CD4-positive, alpha-beta memory T cell (primary cell): ENCODE data around the gene POLR1F. TPM values are rescaled to one million over a fixed set of nuclear protein-coding genes. Genes with fewer than 3 reads are reported as not detected.
"Not testable (repeated sequence)": the region's sequence is repeated elsewhere in the genome, so short reads cannot be mapped to it uniquely, and the experiment has no call there.

Source experiments
- CTCF ChIA-PET: fragments of 350-600 bp; sonication (Branson Sonifier 250); formaldehyde crosslinking; loops from one replicate; lab custom pipeline; 2021; ENCODE audit warnings: inconsistent platforms; ENCODE audit not compliant: partially characterized antibody; lab: Charles Lee
- POLR2A ChIA-PET: fragments of 350-600 bp; sonication (Branson Sonifier 250); formaldehyde crosslinking; loops from one replicate; lab custom pipeline; 2021; ENCODE audit not compliant: partially characterized antibody; lab: Charles Lee
- DNase-seq, 5 donors: peaks; one replicate each; pipeline versions ENCODE4 v3.0.0 to v3.0.0-alpha.2; 2020 to 2022; ENCODE audit warnings: mixed read lengths in 1 of 5
- H3K27ac ChIP-seq: one replicate; pipeline ENCODE4 v1.7.0; 2013; ENCODE audit warnings: low read depth, low read length
- H3K27me3 ChIP-seq: 2 replicates; pipeline ENCODE4 v1.7.0; 2013; ENCODE audit warnings: mild to moderate bottlenecking, low read length, moderate library complexity; ENCODE audit not compliant: insufficient read depth
- H3K36me3 ChIP-seq: 2 replicates; pipeline ENCODE4 v1.7.0; 2013; ENCODE audit warnings: mild to moderate bottlenecking, low read length, moderate library complexity; ENCODE audit not compliant: insufficient read depth
- H3K4me1 ChIP-seq: 2 replicates; pipeline ENCODE4 v1.7.0; 2013; ENCODE audit warnings: mild to moderate bottlenecking, low read length, moderate library complexity; ENCODE audit not compliant: insufficient read depth
- H3K4me3 ChIP-seq, 2 donors: one replicate each; pipeline ENCODE4 v1.7.0; 2013; ENCODE audit warnings: low read length in 2 of 2, mild to moderate bottlenecking in 1 of 2
- H3K9me3 ChIP-seq, 2 donors: one replicate each; pipeline ENCODE4 v1.7.0; 2013; ENCODE audit warnings: low read length in 2 of 2, control low read depth in 1 of 2; ENCODE audit not compliant: control insufficient read depth in 1 of 2
- H3K27ac Mint-ChIP-seq, 7 donors: one replicate each; pipeline ENCODE4 v1.8.0; 2020 to 2021; ENCODE audit warnings: mixed read lengths in 7 of 7, mild to moderate bottlenecking in 6 of 7, inconsistent platforms in 3 of 7, moderate library complexity in 3 of 7
- H3K27me3 Mint-ChIP-seq, 2 donors: one replicate each; pipeline ENCODE4 v1.8.0; 2020 to 2021; ENCODE audit warnings: mixed read lengths in 2 of 2
- H3K36me3 Mint-ChIP-seq, 2 donors: one replicate each; pipeline ENCODE4 v1.8.0; 2020 to 2021; ENCODE audit warnings: mixed read lengths in 2 of 2, inconsistent platforms in 1 of 2, mild to moderate bottlenecking in 1 of 2
- H3K4me1 Mint-ChIP-seq, 4 donors: one replicate each; pipeline ENCODE4 v1.8.0; 2020 to 2021; ENCODE audit warnings: mixed read lengths in 4 of 4, mild to moderate bottlenecking in 1 of 4
- H3K4me3 Mint-ChIP-seq, 8 donors: one replicate each; pipeline ENCODE4 v1.8.0; 2020 to 2021; ENCODE audit warnings: mixed read lengths in 8 of 8, mild to moderate bottlenecking in 7 of 8, moderate library complexity in 6 of 8, inconsistent platforms in 3 of 8
- H3K9me3 Mint-ChIP-seq, 8 donors: one replicate each; pipeline ENCODE4 v1.8.0; 2020 to 2021; ENCODE audit warnings: mixed read lengths in 8 of 8, mild to moderate bottlenecking in 5 of 8, inconsistent platforms in 3 of 8, moderate library complexity in 1 of 8
- intact Hi-C: fragments of 100-400 bp; cut with micrococcal nuclease; formaldehyde crosslinking; loops from one replicate; pipeline ENCODE4 v1.15.1; 2023
- polyA plus RNA-seq, 2 donors: library from polyadenylated mRNA; unstranded; fragments of 300-500 nt; fragmentation: Illumina TruSeq; gene quantifications; one replicate each; pipeline ENCODE4 v1.2.3, GENCODE V29; 2021
- total RNA-seq, 2 experiments: library from RNA; stranded (reverse); gene quantifications; one replicate each; pipeline ENCODE4 v1.2.3, GENCODE V29; 2021

The POLR1F gene
- total and polyA plus RNA-seq, 4 experiments from 2014 or later: 11.9 to 36.1 (median 23.8) TPM

DNA sequence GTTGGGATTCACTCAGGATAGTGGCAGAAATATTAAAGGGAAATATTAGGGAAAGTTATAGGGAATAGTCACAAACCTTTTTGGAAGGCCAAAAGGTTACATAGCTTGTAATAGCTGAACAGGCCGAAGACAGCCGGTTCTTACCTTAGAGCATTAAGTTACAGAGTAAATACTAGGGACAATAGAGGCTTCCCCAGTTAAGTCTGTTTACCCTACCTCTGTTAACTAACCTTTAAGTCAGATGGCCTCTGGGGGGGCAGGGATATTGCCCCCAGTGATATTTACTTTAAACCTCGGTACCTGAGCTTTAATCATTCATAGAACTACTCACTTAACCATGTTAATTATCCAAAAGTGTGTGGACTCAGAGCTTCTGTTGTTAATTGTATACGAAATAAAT is 7.4 kb downstream of the POLR1F start:
- peaks cover 10 to 20% (median 14%) of the 10 kb centered on the region in 4 donors for H3K4me1 Mint-ChIP-seq
- H3K27ac Mint-ChIP-seq: peak overlapping the region in 1 of 7 donors; percentile 19
- Histone ChIP-seq H3K9me3 (no peaks in the 10 kb centered on the region), H3K36me3 (peaks cover 10% of the 10 kb centered on the region), H3K27ac (no peak overlapping the region), H3K4me1 (no peaks in the 10 kb centered on the region), H3K27me3 (no peaks in the 10 kb centered on the region), H3K4me3 (no peak overlapping the region)
- H3K27me3 Mint-ChIP-seq: no peaks in the 10 kb centered on the region
- peaks cover 41 to 48% of the 10 kb centered on the region in 2 donors for H3K36me3 Mint-ChIP-seq
- no peak for DNase-seq
- intact Hi-C loops: no loop called here
- H3K9me3 Mint-ChIP-seq: no peaks in the 10 kb centered on the region
- ChIA-PET POLR2A (no interaction called here), CTCF (interaction anchor here (1.0 to 3.4 kb wide), 2 partner anchors 8 to 13 kb away, joined by 3 to 16 read pairs; partner anchors contain the start of gene POLR1F)
- no peak overlapping the region for H3K4me3 Mint-ChIP-seq

GRCh38 chr7:19700936-19701335 is 7.9 kb downstream of the POLR1F start:
- H3K4me3 Mint-ChIP-seq: no peak overlapping the region
- H3K36me3 ChIP-seq: peaks cover 10% of the 10 kb centered on the region
- no peak overlapping the region for H3K4me3 ChIP-seq
- H3K9me3 Mint-ChIP-seq: no peaks in the 10 kb centered on the region
- H3K9me3 ChIP-seq: no peaks in the 10 kb centered on the region
- ChIA-PET CTCF (interaction anchor here (1.0 to 3.4 kb wide), 2 partner anchors 8 to 13 kb away, joined by 3 to 16 read pairs; partner anchors contain the start of gene POLR1F), POLR2A (no interaction called here)
- H3K4me1 ChIP-seq: no peaks in the 10 kb centered on the region
- no peak for DNase-seq
- intact Hi-C loops: no loop called here
- H3K4me1 Mint-ChIP-seq: peaks cover 6 to 15% (median 10%) of the 10 kb centered on the region in 4 donors
- peaks cover 42 to 51% of the 10 kb centered on the region in 2 donors for H3K36me3 Mint-ChIP-seq
- no peak overlapping the region for H3K27ac ChIP-seq
- peak overlapping the region in 1 of 7 donors; percentile 43 for H3K27ac Mint-ChIP-seq
- H3K27me3 ChIP-seq: no peaks in the 10 kb centered on the region
- no peaks in the 10 kb centered on the region for H3K27me3 Mint-ChIP-seq

GRCh38 chr7:19698331-19698730 is 10.5 kb downstream of the POLR1F start:
- Histone ChIP-seq H3K9me3 (no peaks in the 10 kb centered on the region), H3K36me3 (peaks cover 10% of the 10 kb centered on the region), H3K27me3 (no peaks in the 10 kb centered on the region), H3K4me3 (no peak overlapping the region), H3K4me1 (no peaks in the 10 kb centered on the region), H3K27ac (no peak overlapping the region)
- Mint-ChIP-seq H3K9me3 (no peaks in the 10 kb centered on the region), H3K27me3 (no peaks in the 10 kb centered on the region), H3K4me1 (peaks cover 0 to 4% (median 0%) of the 10 kb centered on the region in 4 donors), H3K27ac (peak overlapping the region in 1 of 7 donors; percentile 60), H3K36me3 (peaks cover 42 to 52% of the 10 kb centered on the region in 2 donors), H3K4me3 (no peak overlapping the region)
- POLR2A ChIA-PET: interaction anchor here (1.3 kb wide), 1 partner anchor 11 kb away, joined by 3 read pairs; no protein-coding TSS in a partner anchor
- DNase-seq: no peak
- intact Hi-C loops: no loop called here
- CTCF ChIA-PET: interaction anchor here (3.4 kb wide), 1 partner anchor 11 kb away, joined by 16 read pairs; the partner anchor contains the start of gene POLR1F

- no peak overlapping the region for H3K27ac ChIP-seq
- POLR2A ChIA-PET: no interaction called here
- H3K27ac Mint-ChIP-seq: no peak overlapping the region
- H3K27me3 ChIP-seq: no peaks in the 10 kb centered on the region
- H3K9me3 Mint-ChIP-seq: no peaks in the 10 kb centered on the region
- no peaks in the 10 kb centered on the region for H3K27me3 Mint-ChIP-seq
- H3K36me3 Mint-ChIP-seq: peaks cover 30 to 43% of the 10 kb centered on the region in 2 donors
- peaks cover 10% of the 10 kb centered on the region for H3K36me3 ChIP-seq
- H3K4me3 Mint-ChIP-seq: no peak overlapping the region
- intact Hi-C loops: no loop called here
- peaks cover 0 to 4% (median 0%) of the 10 kb centered on the region in 4 donors for H3K4me1 Mint-ChIP-seq
- CTCF ChIA-PET: interaction anchor here (1.6 kb wide), 1 partner anchor 12 kb away, joined by 4 read pairs; the partner anchor contains the start of gene POLR1F
- no peaks in the 10 kb centered on the region for H3K9me3 ChIP-seq
- H3K4me1 ChIP-seq: no peaks in the 10 kb centered on the region
- no peak overlapping the region for H3K4me3 ChIP-seq
- no peak for DNase-seq
These were observed 11.9 kb downstream of the POLR1F start for GRCh38 chr7:19696926-19697325.

DNA sequence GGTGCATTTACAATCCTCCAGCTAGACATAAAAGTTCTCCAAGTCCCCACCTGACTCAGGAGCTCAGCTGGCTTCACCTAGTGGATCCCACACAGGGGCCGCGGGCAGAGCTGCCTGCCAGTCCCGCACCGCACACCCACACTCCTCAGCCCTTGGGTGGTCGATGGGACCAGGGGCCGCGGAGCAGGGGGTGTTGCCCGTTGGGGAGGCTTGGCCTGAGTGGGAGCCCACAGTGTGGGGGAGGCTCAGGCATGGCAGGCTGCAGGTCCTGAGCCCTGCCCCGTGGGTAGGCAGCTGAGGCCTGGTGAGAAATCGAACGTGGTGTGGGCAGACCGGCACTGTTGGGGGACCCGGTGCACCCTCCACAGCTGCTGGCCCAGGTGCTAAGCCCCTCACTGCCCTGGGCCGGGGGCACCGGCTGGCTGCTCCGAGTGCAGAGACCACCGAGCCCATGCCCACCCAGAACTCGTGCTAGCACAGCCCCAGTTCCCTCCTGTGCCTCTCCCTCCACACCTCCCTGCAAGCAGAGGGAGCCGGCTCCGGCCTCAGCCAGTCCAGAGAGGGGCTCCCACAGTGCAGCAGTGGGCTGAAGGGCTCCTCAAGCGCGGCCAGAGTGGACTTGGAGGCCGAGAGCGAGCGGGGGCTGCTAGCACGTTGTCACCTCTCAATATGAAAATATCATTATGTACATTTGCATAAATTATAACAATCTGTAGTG is 16.6 kb downstream of the POLR1F start:
- Histone ChIP-seq H3K4me1 (no peaks in the 10 kb centered on the region), H3K27me3 (no peaks in the 10 kb centered on the region), H3K36me3 (no peaks in the 10 kb centered on the region), H3K4me3 (no peak overlapping the region), H3K9me3 (no peaks in the 10 kb centered on the region), H3K27ac (no peak overlapping the region)
- peaks cover 6 to 11% of the 10 kb centered on the region in 2 donors for H3K36me3 Mint-ChIP-seq
- H3K27ac Mint-ChIP-seq: no peak overlapping the region
- CTCF ChIA-PET: no interaction called here
- POLR2A ChIA-PET: no interaction called here
- no peak overlapping the region for H3K4me3 Mint-ChIP-seq
- H3K9me3 Mint-ChIP-seq: peaks cover 0 to 2% (median 0%) of the 10 kb centered on the region in 8 donors
- no peaks in the 10 kb centered on the region for H3K4me1 Mint-ChIP-seq
- no peak for DNase-seq
- peaks cover 0 to 3% of the 10 kb centered on the region in 2 donors for H3K27me3 Mint-ChIP-seq
- intact Hi-C loops: no loop called here

DNA sequence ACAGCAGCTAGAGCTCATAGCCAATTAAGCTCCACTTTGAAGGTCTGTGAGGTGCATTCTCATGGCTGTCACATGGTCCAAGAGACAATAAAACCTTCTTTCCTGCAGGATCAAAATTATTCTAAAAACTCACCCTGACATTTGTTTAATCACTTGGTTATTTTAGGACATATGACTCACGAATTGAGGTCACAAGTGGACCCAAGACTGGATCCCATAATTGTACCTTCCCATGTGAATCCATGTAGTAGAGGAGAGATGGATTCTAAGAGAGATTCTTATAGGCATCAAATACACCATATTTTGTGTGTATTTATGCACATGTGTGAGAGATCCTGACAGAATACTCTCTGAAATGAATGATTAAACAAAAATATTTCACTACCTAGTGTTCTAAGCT is 18.1 kb downstream of the POLR1F start:
- Mint-ChIP-seq H3K9me3 (peaks cover 0 to 3% (median under 1%) of the 10 kb centered on the region in 8 donors), H3K27me3 (peaks cover 0 to 3% of the 10 kb centered on the region in 2 donors), H3K27ac (no peak overlapping the region), H3K4me3 (no peak overlapping the region), H3K36me3 (peaks cover 1 to 2% of the 10 kb centered on the region in 2 donors), H3K4me1 (no peaks in the 10 kb centered on the region)
- Histone ChIP-seq H3K27me3 (no peaks in the 10 kb centered on the region), H3K27ac (no peak overlapping the region), H3K9me3 (no peaks in the 10 kb centered on the region), H3K4me3 (no peak overlapping the region), H3K4me1 (no peaks in the 10 kb centered on the region), H3K36me3 (no peaks in the 10 kb centered on the region)
- no peak for DNase-seq
- CTCF ChIA-PET: no interaction called here
- intact Hi-C loops: no loop called here
- POLR2A ChIA-PET: interaction anchor here (0.6 kb wide), 1 partner anchor 1285 kb away, joined by 3 read pairs; no protein-coding TSS in a partner anchor

- CTCF ChIA-PET, intact Hi-C loops, H3K9me3 Mint-ChIP-seq, H3K4me3 Mint-ChIP-seq, H3K4me3 ChIP-seq, DNase-seq, H3K27ac Mint-ChIP-seq, H3K9me3 ChIP-seq, H3K27me3 ChIP-seq, H3K36me3 ChIP-seq, H3K27me3 Mint-ChIP-seq, H3K4me1 Mint-ChIP-seq, H3K27ac ChIP-seq, POLR2A ChIA-PET, H3K4me1 ChIP-seq, H3K36me3 Mint-ChIP-seq: not testable (repeated sequence)
These were observed 19.7 kb downstream of the POLR1F start for GRCh38 chr7:19689130-19689529.
